VCaP (cell line): ENCODE results near the gene RAC2.
"Not testable (repeated sequence)": the region's sequence is repeated elsewhere in the genome, so short reads cannot be mapped to it uniquely, and the experiment has no call there.

Experiments
- H3K27ac ChIP-seq: fragments of 450-650 bp; 2 replicates; pipeline ENCODE4 v1.5.1; 2017
- CTCF ChIP-seq: fragments of 450-650 bp; conservative IDR thresholded peaks from 2 replicates; pipeline ENCODE4 v1.5.1; 2017; ENCODE audit warnings: mild to moderate bottlenecking, moderate library complexity

Gene RAC2

GRCh38 chr22:37253126-37253660 lies 9.1 kb upstream of the RAC2 start:
- H3K27ac ChIP-seq: no peak overlapping the region
- TF ChIP-seq CTCF: no peak

GRCh38 chr22:37251836-37252235 lies 7.8 kb upstream of the RAC2 start:
- H3K27ac ChIP-seq: not testable (repeated sequence)

GRCh38 chr22:37249986-37250385 lies 5.9 kb upstream of the RAC2 start:
- no peak for TF ChIP-seq CTCF
- no peak overlapping the region for H3K27ac ChIP-seq

GRCh38 chr22:37248251-37248650 lies 4.2 kb upstream of the RAC2 start:
- no peak overlapping the region for H3K27ac ChIP-seq
- TF ChIP-seq CTCF: no peak

GRCh38 chr22:37245740-37246139 lies 1.7 kb upstream of the RAC2 start:
- TF ChIP-seq CTCF: no peak
- no peak overlapping the region for H3K27ac ChIP-seq

GRCh38 chr22:37244922-37245722 lies 1.1 kb upstream of the RAC2 start:
- TF ChIP-seq CTCF: no peak
- H3K27ac ChIP-seq: no peak overlapping the region

- peak overlapping the region; percentile 22; the same call in 1 of the 2 replicates for H3K27ac ChIP-seq
- TF ChIP-seq CTCF: no peak
These were observed 511 bp downstream of the RAC2 start for GRCh38 chr22:37243402-37244113.
